Frontal cortex (tissue), 4 donors: ENCODE measurements around the gene TAF7. TPM values are rescaled to one million over a fixed set of nuclear protein-coding genes. Genes with fewer than 3 reads are reported as not detected.
"Not testable (repeated sequence)": the region's sequence is repeated elsewhere in the genome, so short reads cannot be mapped to it uniquely, and the experiment has no call there.

Source experiments
- DNase-seq, 2 donors: peaks; one replicate each; pipeline ENCODE4 v3.0.0; 2012; ENCODE audit warnings: low spot score in 2 of 2
- FAIRE-seq: peaks from 2 replicates; lab custom pipeline; 2012; peaks lifted over from hg19 to GRCh38; lab: Jason Lieb, UNC
- total RNA-seq: library from RNA; depleted of rRNA; stranded (reverse); fragments of >200 nt; gene quantifications from one replicate; pipeline ENCODE4 v1.2.3, GENCODE V29; 2014
- donor health status: control.
- donor health status: control.
- donor health status: control.

TAF7 gene
- total RNA-seq, 1 donor from 2014 or later: 119 TPM

GRCh38 chr5:141340781-141341354, 20.3 kb upstream of the TAF7 start:
- DNase-seq, FAIRE-seq: not testable (repeated sequence)

- no peak for FAIRE-seq
- no peak for DNase-seq
These were observed 18.1 kb upstream of the TAF7 start, which contains the start of gene PCDHGA2 for GRCh38 chr5:141338538-141339306. Gene PCDHGA2, plus strand, starts transcription at chr5:141338760.

- not testable (repeated sequence) for DNase-seq, FAIRE-seq
These were observed 12.0 kb upstream of the TAF7 start for GRCh38 chr5:141332571-141332970.

GRCh38 chr5:141330299-141331080, 9.9 kb upstream of the TAF7 start, which contains the start of gene PCDHGA1:
Gene PCDHGA1, plus strand, starts transcription at chr5:141330514.
- DNase-seq: no peak

GRCh38 chr5:141328231-141328630, 7.6 kb upstream of the TAF7 start:
- DNase-seq (no peak), FAIRE-seq (no peak)

More at GRCh38 chr5:141330299-141331080, 9.9 kb upstream of the TAF7 start, which contains the start of gene PCDHGA1:
- no peak for FAIRE-seq

GRCh38 chr5:141326088-141326854, 5.7 kb upstream of the TAF7 start:
- DNase-seq (peak in 1 of 2 donors; percentile 54), FAIRE-seq (no peak)

- no peak for FAIRE-seq
- DNase-seq: no peak
These were observed 1.7 kb upstream of the TAF7 start for GRCh38 chr5:141322261-141322660.

- DNase-seq (no peak), FAIRE-seq (no peak)
These were observed 885 bp downstream of the TAF7 start for GRCh38 chr5:141319699-141320098.

GRCh38 chr5:141319202-141319601, 1.4 kb downstream of the TAF7 start:
- no peak for DNase-seq
- FAIRE-seq: no peak

- FAIRE-seq, DNase-seq: not testable (repeated sequence)
These were observed 3.6 kb downstream of the TAF7 start for GRCh38 chr5:141316963-141317362.

- FAIRE-seq (no peak), DNase-seq (no peak)
These were observed 6.9 kb downstream of the TAF7 start for GRCh38 chr5:141313711-141314110.

- FAIRE-seq (no peak), DNase-seq (no peak)
These were observed 14.0 kb downstream of the TAF7 start for GRCh38 chr5:141306630-141307029.

- no peak for FAIRE-seq
These were observed 16.8 kb downstream of the TAF7 start, which contains the start of gene SLC25A2 for GRCh38 chr5:141303756-141304155. Gene SLC25A2, minus strand, starts transcription at chr5:141304049. Its CDS starts 184 bp downstream, at chr5:141303865.

GRCh38 chr5:141298376-141298775, 22.2 kb downstream of the TAF7 start:
- FAIRE-seq (no peak), DNase-seq (no peak)

More at GRCh38 chr5:141303756-141304155, 16.8 kb downstream of the TAF7 start, which contains the start of gene SLC25A2:
- no peak for DNase-seq

- DNase-seq (no peak), FAIRE-seq (no peak)
These were observed 47.7 kb downstream of the TAF7 start for GRCh38 chr5:141272906-141273305.

GRCh38 chr5:141269195-141269594, 51.4 kb downstream of the TAF7 start:
- FAIRE-seq (no peak), DNase-seq (no peak)
